Adrenal gland (tissue), 5 donors: ENCODE data around the gene PSMD7.

Experiments used
- POLR2A ChIP-seq, 2 donors: fragments of 450-650 bp; IDR thresholded peaks; one replicate each; pipeline ENCODE4 v1.6.1; 2017; ENCODE audit warnings: antibody characterized with exemption in 2 of 2, mild to moderate bottlenecking in 2 of 2, moderate library complexity in 1 of 2
- TF ChIP-seq, protein P1 (sequence below), 6 experiments: fragments of 450-650 bp in 4 of 6; fragments of 200-600 bp in 2 of 6; sonication (generic) in 1 of 6; IDR thresholded peaks; 1 replicate in 5 of 6; 2 replicates in 1 of 6; pipeline versions ENCODE4 v1.5.1 to v1.8.0; 2016 to 2021; ENCODE audit warnings: antibody characterized with exemption in 6 of 6, mild to moderate bottlenecking in 2 of 6, moderate library complexity in 1 of 6
- donor health status: DM: no; HTN: no; CAD: no.

DNA sequence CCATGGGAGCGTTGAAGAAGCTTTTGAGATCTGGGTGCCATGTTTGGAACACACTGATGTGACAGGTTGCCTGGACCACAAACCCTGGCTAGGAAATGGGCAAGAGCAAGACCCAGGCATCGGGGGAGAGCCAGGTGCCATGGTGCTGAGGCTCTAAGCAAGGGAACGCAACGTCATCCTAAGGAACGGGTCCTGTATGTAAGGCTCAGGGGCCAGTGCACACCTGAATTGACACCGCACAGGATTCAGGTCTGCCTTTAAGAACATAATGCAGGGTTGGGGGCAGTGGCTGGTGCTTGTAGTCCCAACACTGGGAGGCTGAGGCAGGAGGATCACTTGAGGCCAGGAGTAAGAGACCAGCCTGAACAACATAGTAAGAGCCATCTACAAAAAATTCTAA, 10.8 kb downstream of the PSMD7 start:
- TF ChIP-seq POLR2A (IDR thresholded peaks at IDR 0.05): no peak
- TF ChIP-seq, protein P1, sequence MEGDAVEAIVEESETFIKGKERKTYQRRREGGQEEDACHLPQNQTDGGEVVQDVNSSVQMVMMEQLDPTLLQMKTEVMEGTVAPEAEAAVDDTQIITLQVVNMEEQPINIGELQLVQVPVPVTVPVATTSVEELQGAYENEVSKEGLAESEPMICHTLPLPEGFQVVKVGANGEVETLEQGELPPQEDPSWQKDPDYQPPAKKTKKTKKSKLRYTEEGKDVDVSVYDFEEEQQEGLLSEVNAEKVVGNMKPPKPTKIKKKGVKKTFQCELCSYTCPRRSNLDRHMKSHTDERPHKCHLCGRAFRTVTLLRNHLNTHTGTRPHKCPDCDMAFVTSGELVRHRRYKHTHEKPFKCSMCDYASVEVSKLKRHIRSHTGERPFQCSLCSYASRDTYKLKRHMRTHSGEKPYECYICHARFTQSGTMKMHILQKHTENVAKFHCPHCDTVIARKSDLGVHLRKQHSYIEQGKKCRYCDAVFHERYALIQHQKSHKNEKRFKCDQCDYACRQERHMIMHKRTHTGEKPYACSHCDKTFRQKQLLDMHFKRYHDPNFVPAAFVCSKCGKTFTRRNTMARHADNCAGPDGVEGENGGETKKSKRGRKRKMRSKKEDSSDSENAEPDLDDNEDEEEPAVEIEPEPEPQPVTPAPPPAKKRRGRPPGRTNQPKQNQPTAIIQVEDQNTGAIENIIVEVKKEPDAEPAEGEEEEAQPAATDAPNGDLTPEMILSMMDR (IDR thresholded peaks at IDR 0.05): no peak
